Activated CD8-positive, alpha-beta memory T cell treated with anti-CD3 and anti-CD28 coated beads, Interleukin-2, amount 50 U/mL, for 1 hour (primary cell): ENCODE measurements around the gene SNW1.
"Not testable (repeated sequence)": the region's sequence is repeated elsewhere in the genome, so short reads cannot be mapped to it uniquely, and the experiment has no call there.

Experiments
- DNase-seq: peaks from one replicate; pipeline ENCODE4 v3.0.0-alpha.2; 2020; ENCODE audit errors: extremely low read depth

Gene SNW1

DNA sequence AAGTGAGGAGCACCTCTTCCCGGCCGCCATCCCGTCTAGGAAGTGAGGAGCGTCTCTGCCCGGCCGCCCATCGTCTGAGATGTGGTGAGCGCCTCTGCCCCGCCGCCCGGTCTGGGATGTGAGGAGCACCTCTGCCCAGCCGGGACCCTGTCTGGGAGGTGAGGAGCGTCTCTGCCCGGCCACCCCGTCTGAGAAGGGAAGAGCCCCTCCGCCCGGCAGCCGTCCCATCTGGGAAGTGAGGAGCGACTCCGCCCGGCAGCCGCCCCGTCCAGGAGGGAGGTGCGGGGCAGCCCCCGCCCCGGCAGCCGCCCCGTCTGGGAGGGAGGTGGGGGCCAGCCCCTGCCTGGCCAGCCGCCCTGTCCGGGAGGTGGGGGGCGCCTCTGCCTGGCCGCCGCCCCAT, 13.5 kb downstream of the SNW1 start:
- DNase-seq: not testable (repeated sequence)

DNA sequence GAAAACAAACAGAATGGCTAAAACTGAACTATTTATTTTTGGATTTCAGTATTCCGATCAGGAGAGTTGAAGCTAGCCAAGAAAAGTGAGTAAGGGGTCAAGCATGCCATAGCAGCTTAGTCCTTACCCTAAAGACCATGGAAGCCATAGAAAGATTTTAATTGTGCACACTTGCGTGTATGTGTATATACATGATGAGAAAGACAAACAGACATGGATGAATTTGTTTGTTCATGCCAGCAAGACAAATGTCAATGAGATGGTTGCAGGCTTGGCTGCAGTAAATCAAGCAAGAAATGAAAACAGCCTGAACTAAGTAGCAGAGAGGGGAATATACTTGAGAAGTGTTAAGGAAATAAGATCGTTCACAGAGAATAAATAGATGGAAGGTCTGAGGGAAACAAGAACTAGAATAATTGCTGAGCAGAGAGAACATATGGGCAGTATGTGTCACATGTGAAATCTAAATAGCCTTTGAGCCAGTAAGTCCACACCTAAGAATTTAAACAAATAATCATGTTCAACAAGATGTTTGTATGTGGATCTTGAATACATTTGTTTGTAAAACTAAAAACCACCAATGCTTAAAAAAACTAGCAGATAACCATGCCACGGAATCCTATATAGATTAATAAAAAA, 14.8 kb downstream of the SNW1 start:
- DNase-seq: no peak

DNA sequence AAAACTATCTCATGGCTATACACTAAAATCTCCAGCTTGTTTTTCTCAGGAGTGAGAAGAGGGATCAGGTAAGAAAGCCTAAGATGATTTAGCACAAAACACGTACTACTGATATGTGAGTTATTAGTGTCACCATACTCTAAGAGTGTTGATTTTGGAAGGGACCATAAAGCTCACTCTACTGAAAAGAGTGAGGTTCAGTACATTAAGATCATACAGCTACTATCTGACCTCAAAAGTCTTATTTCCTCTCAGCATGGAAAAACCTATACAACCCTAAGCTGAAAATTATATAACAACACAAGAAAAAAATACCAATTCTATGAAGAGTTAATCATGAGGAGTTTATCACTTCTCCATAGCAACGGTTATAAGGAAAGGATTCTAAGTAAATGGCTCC, 19.5 kb downstream of the SNW1 start:
- DNase-seq: no peak

DNA sequence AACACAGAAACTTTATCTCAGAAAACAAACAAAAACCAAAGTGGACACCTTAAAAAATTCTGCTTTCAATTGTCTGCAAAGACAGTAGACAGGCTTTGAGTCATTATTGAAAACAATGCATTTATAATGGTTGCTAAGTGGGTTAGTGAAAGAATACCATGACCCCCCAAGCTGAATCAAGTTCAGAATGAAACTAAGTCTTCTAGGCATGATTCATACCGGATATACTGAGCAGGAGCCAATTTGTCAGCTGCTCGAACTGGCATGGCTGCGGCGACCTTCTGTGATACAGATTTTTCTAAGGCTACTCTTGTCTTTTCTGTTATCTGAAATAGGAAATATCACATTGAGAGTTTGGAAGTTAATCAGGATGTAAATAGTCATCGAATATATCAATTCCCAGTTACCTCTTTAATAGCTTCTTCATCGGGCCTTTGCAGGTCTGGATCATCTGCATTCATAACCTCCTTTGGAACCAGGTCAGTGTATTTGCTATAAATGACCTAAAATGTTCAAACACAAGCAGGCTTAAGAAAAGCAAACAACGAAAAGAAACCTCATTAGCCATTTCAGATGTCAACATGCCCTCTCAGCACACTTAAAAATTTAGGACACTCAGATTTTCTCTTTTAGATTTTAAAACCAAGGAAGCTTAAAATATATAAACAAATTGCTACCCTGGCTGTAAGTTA, 22.3 kb downstream of the SNW1 start:
- no peak for DNase-seq

DNA sequence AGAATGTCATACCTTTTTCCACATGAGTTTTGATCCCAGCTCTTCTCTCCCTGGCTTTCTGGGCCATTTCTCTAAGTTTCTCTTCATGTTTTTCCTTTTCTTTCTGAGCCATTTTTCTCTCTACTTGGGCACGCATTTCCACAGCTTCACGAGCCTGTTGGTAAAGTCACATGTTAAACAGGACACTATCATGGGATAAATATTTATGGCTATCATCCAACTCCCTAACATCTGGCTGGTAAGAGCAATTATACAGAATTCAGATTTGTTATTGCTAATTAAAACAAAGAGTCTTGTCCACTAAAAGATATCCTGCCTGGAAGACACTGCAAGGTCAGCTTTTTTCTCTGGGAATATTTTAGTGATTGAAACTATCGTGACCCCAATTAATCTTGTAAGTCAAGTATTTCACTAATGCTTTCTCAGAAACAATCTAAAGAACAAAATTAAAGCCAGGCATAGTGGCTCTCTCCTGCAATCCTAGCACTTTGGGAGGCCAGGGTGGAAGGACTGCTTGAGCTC, 29.9 kb downstream of the SNW1 start:
- no peak for DNase-seq

DNA sequence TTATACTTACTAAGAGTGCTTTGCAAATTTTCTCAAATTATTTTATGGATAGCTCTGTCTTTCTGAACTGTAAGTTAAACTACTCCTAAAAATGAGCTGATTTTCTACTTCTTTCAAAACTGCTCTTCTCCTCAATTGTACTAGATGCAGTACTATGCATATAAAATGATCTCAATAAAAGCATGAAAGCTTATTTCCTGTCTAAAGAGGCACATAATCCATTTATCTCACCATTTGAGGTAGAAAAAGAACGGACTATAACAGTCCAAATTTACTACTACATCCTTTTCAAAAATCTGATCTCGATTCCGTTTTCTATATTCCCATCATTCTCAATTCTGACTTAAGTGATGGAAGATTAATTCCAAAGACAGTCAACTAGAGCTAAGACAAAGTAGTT, 38.7 kb downstream of the SNW1 start:
- DNase-seq: no peak

DNA sequence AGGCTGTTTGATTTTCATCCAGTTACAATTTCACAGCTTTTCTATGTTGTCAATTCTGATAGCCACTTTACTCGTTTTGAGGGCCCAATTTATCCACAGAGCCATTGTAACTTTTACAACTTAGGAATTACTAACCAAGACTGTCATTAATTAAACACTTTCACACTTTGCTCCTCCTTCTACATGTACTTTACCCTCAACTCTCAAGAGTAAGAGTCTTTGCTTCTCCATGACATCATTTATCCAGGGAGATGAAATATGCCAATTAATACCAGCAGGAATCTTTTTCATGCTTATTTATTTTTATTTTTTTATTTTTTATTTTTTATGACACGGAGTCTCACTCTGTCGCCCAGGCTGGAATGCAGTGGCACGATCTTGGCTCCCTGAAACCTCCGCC, 39.5 kb downstream of the SNW1 start:
- DNase-seq: no peak

DNA sequence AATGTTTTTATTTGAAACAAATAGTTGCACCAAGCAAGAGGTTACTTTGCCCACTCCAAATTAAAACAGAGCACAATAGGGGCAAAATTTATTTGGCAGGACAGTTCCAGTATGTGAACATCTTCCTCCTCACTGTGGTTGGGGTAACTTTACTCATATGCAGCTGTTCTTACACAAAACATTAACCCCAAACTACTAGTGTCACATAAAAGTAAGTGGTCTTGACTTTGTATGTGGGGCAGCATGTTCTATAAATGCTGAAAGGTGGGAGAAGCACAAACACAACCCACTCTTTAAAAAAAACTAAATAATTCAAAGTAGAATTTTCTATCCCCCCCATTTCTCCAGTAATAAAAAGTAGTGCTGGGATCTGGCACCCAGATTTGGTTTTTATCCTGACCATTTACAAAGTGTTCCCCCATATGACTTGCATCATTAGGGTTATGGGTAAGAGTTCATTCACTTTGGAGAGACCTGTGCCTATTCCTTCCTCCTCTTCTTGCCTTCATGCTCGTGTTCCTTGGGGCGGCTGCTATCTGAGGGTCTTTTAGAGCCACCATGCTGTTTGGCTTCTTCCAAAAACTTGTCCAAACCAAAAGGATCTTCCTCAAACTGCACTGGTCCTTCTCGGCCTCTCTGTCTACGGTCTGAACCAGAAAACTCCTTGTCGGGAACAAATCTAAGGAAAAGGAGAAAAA, 43.2 kb downstream of the SNW1 start:
- DNase-seq: no peak

DNA sequence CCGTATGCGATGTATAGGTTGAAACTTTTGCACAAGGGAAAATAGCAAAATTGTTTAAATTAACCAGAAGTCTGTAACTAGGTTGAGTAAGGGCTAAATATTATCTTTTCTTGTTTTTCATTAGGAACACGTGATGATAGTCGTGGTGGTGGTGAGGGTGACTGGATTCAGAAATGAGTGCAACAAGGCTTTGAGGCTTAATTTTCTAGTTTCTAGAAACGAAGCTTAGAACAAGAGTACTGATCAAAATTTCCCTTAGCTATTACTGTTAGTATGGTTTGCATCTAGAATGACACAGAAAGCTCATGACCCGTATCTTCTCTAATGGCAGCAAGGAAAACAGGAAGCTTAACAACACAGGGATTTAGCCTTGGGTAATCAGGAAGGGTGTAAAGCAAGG, 46.0 kb downstream of the SNW1 start:
- no peak for DNase-seq

DNA sequence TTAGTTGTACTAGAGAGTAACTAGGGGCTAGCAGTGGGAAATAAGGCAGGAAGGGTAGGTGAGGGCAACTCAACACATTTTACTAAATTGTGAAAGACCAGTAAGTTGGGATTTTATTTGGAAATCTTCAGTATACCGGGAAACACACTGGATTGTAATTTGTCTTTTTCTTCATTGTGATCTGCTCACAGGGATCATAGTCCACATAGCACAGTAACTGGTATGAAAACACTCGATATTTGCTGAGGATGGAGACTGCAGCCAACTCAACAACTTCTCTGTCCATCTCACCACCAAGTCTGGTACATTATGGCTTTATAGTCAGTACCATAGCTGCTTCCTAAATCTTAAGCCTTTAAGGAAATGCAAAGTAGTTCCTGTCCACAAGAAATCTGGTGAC, 50.6 kb downstream of the SNW1 start:
- DNase-seq: no peak

DNA sequence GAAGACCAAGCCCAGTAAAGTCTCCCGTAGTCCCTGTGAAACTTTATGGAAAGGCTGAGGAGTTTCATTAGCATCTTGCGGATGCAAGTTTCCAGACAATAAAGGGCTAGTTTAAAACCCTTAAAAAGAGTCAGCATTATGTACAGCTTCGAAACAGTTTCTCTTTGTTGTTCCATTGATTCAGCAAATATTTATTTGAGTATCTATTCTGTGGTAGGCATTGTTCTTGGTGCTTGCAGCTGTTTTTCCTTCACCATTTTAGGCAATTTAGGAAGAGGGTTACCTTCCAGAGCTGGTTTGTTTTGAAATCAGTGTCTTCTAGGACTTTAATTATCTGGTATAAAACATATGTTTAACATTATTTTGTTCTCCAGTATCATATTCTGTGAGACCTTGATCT, 51.5 kb downstream of the SNW1 start:
- DNase-seq: no peak

DNA sequence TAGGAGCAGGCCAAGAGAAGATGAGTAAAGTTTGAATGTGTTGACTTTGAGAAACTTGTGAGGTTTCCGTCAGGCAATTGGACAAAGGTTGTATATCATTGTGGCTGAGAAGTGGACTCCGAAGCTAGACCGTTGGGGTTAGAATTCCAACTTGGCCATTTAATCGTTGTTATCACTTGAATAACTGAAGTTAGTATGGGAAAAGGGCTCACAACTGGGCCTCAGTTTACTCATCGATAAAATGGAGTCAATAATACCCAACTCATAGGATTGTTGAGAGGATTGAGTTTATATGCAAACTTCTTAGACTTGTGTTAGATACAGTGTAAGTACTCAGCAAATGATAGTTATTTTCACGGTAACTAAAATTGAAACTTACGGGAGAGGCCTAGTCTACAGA, 52.2 kb downstream of the SNW1 start:
- DNase-seq: no peak

DNA sequence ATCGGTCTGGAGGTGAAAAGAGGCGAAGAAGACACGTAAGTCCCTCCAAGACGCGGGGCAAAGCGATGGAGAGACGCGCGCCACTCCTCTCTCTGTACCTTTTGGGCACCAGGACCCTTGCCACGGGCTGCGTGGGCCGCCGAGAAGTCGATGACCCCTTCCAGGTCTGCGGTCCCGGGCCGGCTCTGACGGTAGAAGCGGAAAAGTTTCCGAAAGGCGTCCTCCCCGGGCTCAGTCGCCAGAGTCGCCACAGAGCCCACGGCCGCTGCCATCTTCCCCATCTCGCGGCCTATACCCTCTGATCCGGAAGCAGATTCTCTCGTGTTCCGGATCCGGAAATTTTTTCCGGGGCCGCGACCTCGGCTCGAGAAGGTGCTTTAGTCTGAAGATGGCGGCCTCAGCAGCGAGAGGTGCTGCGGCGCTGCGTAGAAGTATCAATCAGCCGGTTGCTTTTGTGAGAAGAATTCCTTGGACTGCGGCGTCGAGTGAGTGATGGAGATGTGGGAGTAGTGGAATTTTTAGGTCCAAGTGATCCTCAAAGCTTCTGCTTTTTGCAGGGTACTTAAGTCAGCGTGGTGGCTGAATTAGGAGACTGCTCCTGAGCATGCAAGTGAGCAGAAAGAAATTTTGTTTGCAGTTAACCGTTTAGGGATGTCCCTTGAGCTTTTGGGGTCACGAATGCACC, 53.1 kb downstream of the SNW1 start, which contains the start of the genes ALKBH1 and SLIRP:
Gene ALKBH1 (minus strand): TSS at position 300 of the 685 bp plus-strand sequence. CDS start 19 bp downstream, at position 281.
Gene SLIRP (plus strand): TSS at position 380 of the 685 bp plus-strand sequence. CDS start 9 bp downstream, at position 389.
- DNase-seq: peak; percentile 66

DNA sequence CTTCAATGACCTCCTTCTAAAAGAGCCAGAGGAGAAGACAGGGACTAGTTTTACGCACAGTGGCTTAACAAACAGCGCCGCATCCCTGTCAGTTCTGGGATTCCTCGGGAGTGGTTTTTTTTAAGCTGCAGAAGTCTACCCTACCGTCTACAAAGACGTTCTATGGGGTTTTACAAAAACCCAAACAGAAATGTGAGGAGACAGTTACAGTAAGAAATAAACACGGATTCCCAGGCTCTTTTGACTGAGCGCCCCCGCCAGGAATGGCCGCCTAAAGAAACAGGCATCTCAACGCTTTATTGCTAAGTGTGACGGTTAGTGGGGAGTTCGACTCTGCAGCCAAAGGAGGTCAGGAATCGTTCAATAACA, 53.6 kb downstream of the SNW1 start:
- DNase-seq: no peak

DNA sequence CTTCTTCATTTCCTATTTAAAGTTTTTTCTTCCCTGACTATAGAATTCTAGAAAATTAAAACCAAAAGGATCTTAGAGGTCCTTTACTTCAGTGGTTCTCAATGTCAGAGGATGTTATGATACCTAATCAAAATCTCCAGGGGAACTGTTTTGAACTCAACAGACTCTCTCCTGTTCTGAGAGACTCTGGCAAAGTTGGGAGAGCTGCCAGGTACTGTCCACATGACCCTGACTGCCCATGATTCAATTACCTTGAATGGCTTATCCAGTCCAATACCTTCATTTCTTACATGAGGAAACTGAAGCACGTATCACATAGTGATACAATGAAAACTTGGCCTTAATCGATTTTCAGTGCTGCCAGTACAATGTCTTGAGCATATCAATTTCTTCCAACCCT, 69.7 kb downstream of the SNW1 start:
- DNase-seq: no peak

DNA sequence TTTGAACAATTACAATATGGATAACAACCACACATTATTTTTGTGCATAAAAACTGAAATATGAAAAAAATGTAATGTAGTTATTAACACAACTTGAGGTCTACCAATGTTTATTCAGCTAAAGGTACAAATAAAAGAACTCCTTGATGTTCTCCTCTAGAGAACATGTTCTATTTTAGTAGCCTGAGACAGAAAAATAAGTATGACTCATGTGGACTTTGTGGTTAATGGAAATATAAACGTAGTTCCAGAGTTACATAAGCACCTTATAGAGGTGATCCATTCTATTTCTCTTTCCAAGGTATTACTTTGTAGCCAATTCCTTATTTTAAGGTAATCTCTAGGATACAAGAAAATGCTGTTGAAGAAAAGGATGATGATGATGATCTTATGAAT, 78.8 kb downstream of the SNW1 start:
- no peak for DNase-seq

DNA sequence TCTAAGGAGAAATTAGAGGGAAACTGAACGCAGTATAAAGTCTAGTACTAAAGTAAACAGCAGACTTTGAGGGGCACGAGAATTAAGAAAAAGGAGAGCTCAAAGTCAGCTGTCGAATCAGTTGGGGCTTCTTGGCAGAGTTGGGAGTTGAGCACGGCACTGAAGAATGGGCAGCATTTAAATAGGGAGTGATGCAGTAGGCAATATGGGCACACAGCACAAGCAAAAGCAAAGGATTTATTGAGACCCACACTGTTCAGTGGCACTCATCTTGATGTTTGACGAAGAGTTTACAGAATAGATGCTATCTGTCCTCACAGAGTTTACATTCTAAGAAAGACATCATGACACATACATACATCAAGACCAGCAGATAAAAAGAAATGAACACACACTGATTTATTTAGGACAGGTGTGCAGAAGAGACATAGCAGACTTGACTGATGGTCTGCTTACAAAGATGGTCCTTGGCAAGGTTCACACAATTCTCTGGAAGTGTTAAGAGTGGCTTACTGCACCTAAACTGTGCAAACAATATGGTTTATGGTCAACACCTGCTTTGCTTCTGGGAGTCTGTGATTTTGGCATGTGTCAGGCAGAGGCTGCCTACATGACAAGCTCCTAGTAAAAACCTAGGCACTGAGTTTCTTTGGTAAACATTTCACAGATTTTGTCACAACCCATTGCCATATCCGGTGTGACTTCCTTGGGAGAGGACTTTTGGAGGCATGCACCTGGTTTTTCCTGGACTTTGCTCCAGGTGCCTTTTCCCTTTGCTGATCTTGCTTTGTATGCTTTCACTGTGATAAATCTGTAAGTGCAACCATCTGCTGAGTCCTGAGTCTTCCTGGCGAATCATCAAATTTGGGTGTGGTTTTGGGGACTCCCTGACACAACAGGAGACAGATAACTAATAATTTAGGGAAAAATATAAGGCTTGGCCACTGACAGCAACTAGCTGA, 79.5 kb downstream of the SNW1 start:
- no peak for DNase-seq

DNA sequence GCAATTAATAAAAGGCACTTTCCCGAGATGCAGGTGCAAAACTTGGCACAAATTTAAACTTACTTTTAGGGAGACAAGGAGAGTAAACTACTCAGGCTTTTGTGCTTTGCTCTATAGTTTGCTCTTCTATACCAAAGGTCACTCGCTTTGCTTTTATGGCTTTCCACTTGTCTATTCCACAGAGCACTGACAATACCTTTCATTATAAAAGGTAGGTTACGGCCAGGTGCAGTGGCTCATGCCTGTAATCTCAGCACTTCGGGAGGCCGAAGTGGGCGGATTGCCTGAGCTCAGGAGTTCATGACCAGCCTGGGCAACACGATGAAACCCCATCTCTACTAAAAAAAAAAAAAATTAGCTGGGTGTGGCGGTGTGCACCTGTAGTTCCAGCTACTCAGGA, 86.0 kb downstream of the SNW1 start:
- DNase-seq: no peak

DNA sequence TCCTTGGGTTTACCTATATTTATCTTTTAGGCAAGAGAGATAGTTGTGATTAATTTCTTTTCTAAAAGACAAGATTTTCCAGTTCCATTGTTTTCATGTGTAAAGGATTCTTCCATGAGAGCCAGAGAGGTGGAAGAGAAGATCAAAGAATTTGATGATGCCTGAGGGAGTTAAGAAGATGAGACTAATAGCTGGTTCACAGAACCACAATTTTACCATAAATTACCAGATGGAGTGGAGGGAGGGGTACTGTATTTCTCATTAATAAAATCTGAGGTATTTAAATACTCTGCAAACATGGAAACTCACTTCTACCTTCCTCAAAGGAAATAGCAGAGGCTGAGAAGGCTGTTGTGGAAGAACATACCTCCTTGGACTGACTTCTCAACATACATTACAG, 87.8 kb downstream of the SNW1 start:
- no peak for DNase-seq
